GM19455 (cell line): Measurements from ENCODE around the gene CMSS1.

Experiments used
- ATAC-seq: cut with Tn5 transposase; IDR thresholded peaks from one replicate; pipeline ENCODE4 v1.9.1; 2021; ENCODE audit not compliant: unreplicated experiment

CMSS1 gene

GRCh38 chr3:100125161-100125938, 307.7 kb downstream of the CMSS1 start:
- ATAC-seq, result no peak

- ATAC-seq, result no peak
Measured at GRCh38 chr3:100127792-100128191, 310.1 kb downstream of the CMSS1 start.

GRCh38 chr3:100128565-100128964, 310.9 kb downstream of the CMSS1 start:
- no peak for ATAC-seq

- ATAC-seq, result no peak
Measured at GRCh38 chr3:100129941-100130340, 312.3 kb downstream of the CMSS1 start.

- ATAC-seq, result no peak
Measured at GRCh38 chr3:100131241-100131640, 313.6 kb downstream of the CMSS1 start.

- no peak for ATAC-seq
Measured at GRCh38 chr3:100136921-100137320, 319.3 kb downstream of the CMSS1 start.

GRCh38 chr3:100140976-100141375, 323.3 kb downstream of the CMSS1 start:
- no peak for ATAC-seq

GRCh38 chr3:100141586-100141985, 323.9 kb downstream of the CMSS1 start:
- no peak for ATAC-seq

GRCh38 chr3:100144255-100144866, 326.7 kb downstream of the CMSS1 start:
- ATAC-seq, result no peak

- no peak for ATAC-seq
Measured at GRCh38 chr3:100149130-100149529, 331.5 kb downstream of the CMSS1 start.

- ATAC-seq, result no peak
Measured at GRCh38 chr3:100149713-100150415, 332.2 kb downstream of the CMSS1 start.

GRCh38 chr3:100150473-100150872, 332.8 kb downstream of the CMSS1 start:
- ATAC-seq, result no peak

GRCh38 chr3:100151024-100151707, 333.5 kb downstream of the CMSS1 start:
- no peak for ATAC-seq

GRCh38 chr3:100154171-100154570, 336.5 kb downstream of the CMSS1 start:
- ATAC-seq, result no peak

- ATAC-seq, result no peak
Measured at GRCh38 chr3:100155128-100155527, 337.5 kb downstream of the CMSS1 start.

GRCh38 chr3:100155590-100155989, 337.9 kb downstream of the CMSS1 start:
- no peak for ATAC-seq

- no peak for ATAC-seq
Measured at GRCh38 chr3:100157685-100158084, 340.0 kb downstream of the CMSS1 start.

- ATAC-seq, result no peak
Measured at GRCh38 chr3:100158918-100159330, 341.3 kb downstream of the CMSS1 start.

GRCh38 chr3:100159331-100160153, 341.9 kb downstream of the CMSS1 start:
- ATAC-seq, result no peak

- no peak for ATAC-seq
Measured at GRCh38 chr3:100160521-100160920, 342.9 kb downstream of the CMSS1 start.

GRCh38 chr3:100163787-100164186, 346.1 kb downstream of the CMSS1 start:
- ATAC-seq, result no peak
